Measurements from ENCODE around the gene PTPRN2. TPM values are rescaled to one million over a fixed set of nuclear protein-coding genes. Genes with fewer than 3 reads are reported as not detected.

Gene PTPRN2
- total and polyA plus RNA-seq, 7 donors: 0.47 to 0.82 (median 0.51) TPM

DNA sequence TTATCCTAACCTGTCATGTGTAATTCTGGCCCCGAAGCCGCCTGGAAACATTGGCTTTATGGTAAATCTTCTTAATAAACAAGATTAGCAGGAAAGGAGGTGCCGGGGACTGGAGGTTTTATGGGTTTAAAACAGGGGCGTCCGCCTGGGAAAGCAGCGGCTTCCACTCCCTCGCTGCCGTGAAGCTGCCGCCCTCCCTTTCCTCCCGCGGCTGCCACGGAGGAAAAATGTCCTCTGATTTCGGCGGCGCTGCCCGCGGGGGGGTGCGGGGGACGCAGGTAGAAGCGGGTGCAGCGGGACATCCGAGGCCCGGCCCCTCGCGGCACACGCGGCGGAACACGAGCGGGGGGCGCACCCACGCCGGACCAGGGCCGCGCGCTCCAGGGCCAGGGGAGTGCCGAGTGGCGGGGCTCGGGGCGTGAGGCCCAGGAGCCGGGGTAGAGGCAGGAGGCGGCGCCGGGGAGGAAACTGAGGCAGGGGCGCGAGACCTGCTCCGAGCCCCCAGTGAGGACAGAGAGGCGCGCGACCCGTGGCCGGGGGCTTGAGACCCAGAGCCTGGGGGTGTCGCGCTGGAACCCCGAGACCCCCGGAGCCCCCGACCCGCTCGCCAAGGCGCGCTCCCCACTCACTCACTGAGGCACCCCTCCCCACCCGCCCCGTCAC is 993 bp downstream of the PTPRN2 start:
- Histone ChIP-seq H3K36me3 (ENCODE audit: insufficient read depth in 1 of 2, low read depth in 1 of 2) (no peaks in the 10 kb centered on the region), H3K27me3 (ENCODE audit: insufficient read depth in 3 of 3, low read length in 2 of 3) (peaks cover 0 to 67% (median 14%) of the 10 kb centered on the region in 3 donors), H3K27ac (no peak overlapping the region), H3K4me1 (peaks cover 7% of the 10 kb centered on the region), H3K9me3 (no peaks in the 10 kb centered on the region), H3K4me3 (peak overlapping the region; percentile 18)
- ATAC-seq (no peak), DNase-seq (no peak)
- intact Hi-C loops (cut with DNase I): no loop called here
- TF ChIP-seq, protein P1, sequence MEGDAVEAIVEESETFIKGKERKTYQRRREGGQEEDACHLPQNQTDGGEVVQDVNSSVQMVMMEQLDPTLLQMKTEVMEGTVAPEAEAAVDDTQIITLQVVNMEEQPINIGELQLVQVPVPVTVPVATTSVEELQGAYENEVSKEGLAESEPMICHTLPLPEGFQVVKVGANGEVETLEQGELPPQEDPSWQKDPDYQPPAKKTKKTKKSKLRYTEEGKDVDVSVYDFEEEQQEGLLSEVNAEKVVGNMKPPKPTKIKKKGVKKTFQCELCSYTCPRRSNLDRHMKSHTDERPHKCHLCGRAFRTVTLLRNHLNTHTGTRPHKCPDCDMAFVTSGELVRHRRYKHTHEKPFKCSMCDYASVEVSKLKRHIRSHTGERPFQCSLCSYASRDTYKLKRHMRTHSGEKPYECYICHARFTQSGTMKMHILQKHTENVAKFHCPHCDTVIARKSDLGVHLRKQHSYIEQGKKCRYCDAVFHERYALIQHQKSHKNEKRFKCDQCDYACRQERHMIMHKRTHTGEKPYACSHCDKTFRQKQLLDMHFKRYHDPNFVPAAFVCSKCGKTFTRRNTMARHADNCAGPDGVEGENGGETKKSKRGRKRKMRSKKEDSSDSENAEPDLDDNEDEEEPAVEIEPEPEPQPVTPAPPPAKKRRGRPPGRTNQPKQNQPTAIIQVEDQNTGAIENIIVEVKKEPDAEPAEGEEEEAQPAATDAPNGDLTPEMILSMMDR (IDR thresholded peaks at IDR 0.05): no peak
- 1 to 4% (median 3%) methylated on average over 34 to 63 of the region's 63 CpGs for WGBS, 3 donors

DNA sequence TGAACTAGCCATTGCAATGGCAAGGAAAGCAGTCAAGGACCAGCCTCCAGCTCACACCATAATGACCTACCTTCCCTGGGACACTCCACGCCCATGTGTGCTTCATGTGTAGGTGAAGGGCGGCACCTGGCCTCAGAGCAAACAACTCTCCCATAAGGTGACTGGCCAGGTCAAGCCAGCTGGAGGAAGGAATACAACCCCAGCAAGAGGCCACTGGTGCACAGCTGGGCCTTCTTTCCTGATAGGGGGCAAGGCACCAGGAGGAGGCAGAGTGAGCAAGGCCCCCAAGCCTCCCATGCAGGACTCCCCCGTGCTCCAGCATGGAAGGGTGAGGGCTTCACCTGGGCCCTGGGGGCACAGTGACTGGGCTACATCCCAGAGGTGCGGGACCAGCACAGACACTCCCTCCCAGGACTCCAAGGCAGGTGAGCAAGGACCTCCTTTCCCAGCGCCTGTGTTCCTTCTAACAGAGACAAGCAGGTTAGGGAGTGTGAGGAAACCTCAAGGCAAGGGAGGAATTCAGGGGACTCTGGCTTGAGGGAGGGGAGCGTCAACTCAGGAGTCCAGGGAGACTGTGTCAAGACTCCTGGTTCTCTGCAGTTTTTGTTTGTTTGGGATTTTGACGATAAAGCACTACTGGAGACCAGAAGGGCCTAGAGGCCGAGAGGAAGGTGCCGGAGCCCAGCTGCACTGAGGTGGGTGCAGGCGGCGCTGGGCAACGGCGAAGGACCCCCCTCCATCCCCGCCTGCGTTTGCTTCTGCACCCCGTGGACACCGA is 1.7 kb downstream of the PTPRN2 start:
- Histone ChIP-seq H3K4me1 (peaks cover 7% of the 10 kb centered on the region), H3K27me3 (ENCODE audit: insufficient read depth in 3 of 3, low read length in 2 of 3) (peaks cover 0 to 75% (median 14%) of the 10 kb centered on the region in 3 donors), H3K27ac (no peak overlapping the region), H3K4me3 (no peak overlapping the region), H3K36me3 (ENCODE audit: insufficient read depth in 1 of 2, low read depth in 1 of 2) (no peaks in the 10 kb centered on the region), H3K9me3 (no peaks in the 10 kb centered on the region)
- WGBS, 3 donors: 25 to 36% (median 35%) methylated on average over 17 of the region's 17 CpGs
- ATAC-seq: no peak
- intact Hi-C loops (cut with DNase I): no loop called here
- DNase-seq: no peak
- TF ChIP-seq, protein P1 (IDR thresholded peaks at IDR 0.05): no peak

DNA sequence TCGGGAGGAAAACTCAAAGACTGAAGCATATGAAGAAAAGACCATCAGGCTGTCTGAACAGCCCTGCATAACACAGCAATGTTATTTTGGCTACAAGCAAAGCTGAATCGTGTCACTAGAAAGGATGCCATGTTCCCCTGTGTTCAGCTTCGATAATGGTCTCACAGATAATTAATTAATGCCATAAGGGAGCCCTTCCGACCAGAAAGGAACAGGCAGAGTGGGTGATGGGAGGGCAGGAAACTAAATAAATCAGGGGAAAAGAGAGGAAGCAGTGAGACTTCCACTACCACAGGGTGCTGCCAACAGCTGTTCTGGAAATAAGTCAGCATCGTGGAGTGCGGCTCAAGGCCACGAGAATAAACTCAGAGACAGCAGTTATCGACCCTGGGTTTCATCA is 3.2 kb downstream of the PTPRN2 start:
- no peak overlapping the region for H3K27ac ChIP-seq
- no peak for DNase-seq
- H3K9me3 ChIP-seq: peaks cover 7% of the 10 kb centered on the region
- no peak for ATAC-seq
- H3K27me3 ChIP-seq (ENCODE audit: insufficient read depth in 3 of 3, low read length in 2 of 3): peaks cover 0 to 75% (median 14%) of the 10 kb centered on the region in 3 donors
- TF ChIP-seq, protein P1 (IDR thresholded peaks at IDR 0.05): no peak
- 67 to 71% (median 68%) methylated on average over 8 of the region's 8 CpGs for WGBS, 3 donors
- peaks cover 7% of the 10 kb centered on the region for H3K4me1 ChIP-seq
- intact Hi-C loops (cut with DNase I): no loop called here
- H3K36me3 ChIP-seq (ENCODE audit: insufficient read depth in 1 of 2, low read depth in 1 of 2): no peaks in the 10 kb centered on the region
- H3K4me3 ChIP-seq: no peak overlapping the region

DNA sequence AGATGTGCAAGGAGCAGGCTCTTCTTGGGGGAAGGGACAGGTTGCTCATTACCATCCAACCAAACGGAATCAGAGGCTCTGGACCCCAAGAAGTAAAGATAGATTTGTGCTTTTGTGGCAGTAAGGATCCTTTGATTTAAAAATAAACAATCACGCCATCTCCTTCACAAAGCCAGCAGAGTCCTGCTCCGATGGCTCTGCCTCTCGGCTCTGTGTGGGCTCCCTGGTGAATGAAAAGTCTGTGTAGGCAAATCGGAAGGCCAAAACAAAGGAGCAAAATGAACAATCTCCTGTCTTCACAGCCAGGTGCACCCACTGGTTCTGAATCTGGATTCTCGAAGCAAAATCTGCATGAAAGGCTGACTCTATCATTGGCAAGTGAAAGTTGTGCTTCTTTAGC is 3.8 kb downstream of the PTPRN2 start:
- ATAC-seq (no peak), DNase-seq (no peak)
- TF ChIP-seq, protein P1 (IDR thresholded peaks at IDR 0.05): no peak
- Histone ChIP-seq H3K36me3 (ENCODE audit: insufficient read depth in 1 of 2, low read depth in 1 of 2) (no peaks in the 10 kb centered on the region), H3K27ac (no peak overlapping the region), H3K4me3 (no peak overlapping the region), H3K27me3 (ENCODE audit: insufficient read depth in 3 of 3, low read length in 2 of 3) (peaks cover 0 to 69% (median 14%) of the 10 kb centered on the region in 3 donors), H3K4me1 (peaks cover 7% of the 10 kb centered on the region), H3K9me3 (peaks cover 8% of the 10 kb centered on the region)
- WGBS, 3 donors: 62 to 69% (median 68%) methylated on average over 6 of the region's 6 CpGs
- intact Hi-C loops (cut with DNase I): no loop called here

Data from psoas muscle (tissue), 8 donors.